Epithelial cell of prostate (primary cell): ENCODE data around the gene SCN5A.
A peak's percentile ranks its signal among the peaks of the same experiment; 100 is the strongest.

Source experiments
- DNase-seq: peaks from one replicate; pipeline ENCODE4 v3.0.0-alpha.2; 2011; ENCODE audit warnings: low read depth, low spot score
- H3K27ac ChIP-seq: fragments of 450-650 bp; 2 replicates; pipeline ENCODE4 v1.5.1; 2017; ENCODE audit warnings: mild to moderate bottlenecking

SCN5A gene

DNA sequence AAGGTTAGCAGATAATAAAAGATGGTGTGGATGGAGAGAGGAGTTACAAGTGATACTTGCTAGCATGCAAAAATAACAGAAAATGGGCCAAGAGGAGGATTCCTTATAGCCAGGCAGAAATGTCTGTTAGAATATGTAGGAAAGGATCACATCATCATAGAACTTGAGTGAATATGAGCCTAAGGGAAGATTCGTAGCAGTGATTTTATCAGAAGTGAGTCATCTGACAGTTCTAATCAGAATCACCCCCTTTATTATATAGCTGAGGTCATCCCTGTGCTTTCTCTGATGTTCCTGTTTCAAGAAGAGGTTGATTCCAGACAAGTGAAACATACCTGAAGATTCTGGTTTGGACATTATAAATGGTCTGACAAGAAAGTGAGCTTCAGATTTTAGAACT is 130.5 kb downstream of the SCN5A start:
- DNase-seq: no peak
- no peak overlapping the region for H3K27ac ChIP-seq

DNA sequence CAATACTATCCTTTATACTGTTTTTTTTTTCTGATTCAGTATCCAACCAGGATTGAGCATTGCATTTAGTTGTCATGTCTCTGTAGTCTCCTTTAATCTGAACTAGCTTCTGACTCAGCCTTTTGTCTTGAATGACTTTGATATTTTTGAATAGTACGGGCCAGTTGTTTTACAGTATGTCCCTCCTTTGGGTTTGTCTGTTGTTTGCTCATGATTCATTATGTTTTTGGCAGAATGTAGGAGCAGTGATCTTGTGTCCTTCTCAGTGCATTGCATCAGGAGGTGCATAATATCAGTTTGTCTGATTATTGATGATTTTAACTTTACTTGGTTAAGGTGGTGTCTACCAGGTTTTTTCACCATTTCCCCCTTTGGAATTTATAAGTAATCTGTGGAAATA is 132.8 kb downstream of the SCN5A start:
- DNase-seq: no peak
- H3K27ac ChIP-seq: peak overlapping the region; percentile 12

DNA sequence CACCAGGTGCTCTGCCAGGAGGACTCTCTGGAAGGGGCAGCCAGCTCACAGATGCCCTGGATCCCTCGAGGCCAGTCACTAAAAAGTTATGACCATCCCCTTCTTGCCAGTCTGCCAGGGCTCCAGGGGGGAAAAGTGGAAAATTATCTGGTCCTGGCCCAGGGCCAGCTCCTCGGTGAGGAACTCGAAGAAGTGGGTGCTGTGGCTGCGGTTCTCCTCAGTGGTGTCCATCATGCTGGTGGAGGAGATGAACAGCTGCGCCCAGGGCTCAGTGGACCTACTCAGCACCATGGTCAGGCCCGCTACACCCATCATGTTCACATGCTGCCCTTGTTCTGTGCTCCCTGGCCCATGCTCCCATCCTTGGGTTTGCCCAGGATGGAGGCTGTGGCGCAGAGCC is 134.1 kb downstream of the SCN5A start:
- no peak for DNase-seq
- H3K27ac ChIP-seq: no peak overlapping the region

DNA sequence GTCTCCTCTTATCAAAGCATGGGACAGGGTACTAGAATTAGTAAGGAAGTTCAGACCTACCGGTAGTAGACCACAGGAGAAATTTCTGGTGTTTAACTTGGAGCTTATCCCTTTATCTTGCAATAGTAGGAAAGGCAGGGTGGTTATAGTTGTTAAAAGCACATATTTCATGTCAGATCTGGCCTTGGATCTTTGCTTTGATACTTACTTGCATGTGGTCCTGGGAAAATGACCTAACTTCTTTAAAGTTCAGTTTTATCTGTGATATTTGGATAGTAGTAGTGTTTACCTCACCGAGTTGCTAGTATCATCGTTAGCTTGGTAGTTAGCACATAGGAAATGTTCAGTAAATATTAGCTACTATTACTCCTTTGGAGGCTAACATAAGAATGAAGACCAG is 137.9 kb downstream of the SCN5A start:
- DNase-seq: no peak
- H3K27ac ChIP-seq: no peak overlapping the region

DNA sequence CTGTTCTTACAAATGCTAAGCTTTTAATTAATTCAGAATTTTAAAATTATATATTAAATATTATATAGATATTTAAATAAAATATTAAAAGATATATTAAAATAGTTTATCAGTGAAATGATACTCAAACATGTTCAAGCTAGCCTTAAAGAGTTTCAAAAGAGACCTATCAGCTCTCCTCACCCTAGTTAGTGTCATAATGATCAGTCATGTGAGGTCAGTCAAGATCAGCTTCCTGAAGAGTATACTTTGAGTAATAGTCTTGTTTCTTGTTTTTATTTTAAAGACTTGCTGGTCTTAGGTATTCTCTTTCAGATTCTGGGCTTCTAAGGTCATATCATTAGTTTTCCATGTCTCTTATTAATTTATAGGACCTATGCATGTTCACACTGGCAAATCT is 138.9 kb downstream of the SCN5A start:
- no peak for DNase-seq
- peak overlapping the region; percentile 44 for H3K27ac ChIP-seq

DNA sequence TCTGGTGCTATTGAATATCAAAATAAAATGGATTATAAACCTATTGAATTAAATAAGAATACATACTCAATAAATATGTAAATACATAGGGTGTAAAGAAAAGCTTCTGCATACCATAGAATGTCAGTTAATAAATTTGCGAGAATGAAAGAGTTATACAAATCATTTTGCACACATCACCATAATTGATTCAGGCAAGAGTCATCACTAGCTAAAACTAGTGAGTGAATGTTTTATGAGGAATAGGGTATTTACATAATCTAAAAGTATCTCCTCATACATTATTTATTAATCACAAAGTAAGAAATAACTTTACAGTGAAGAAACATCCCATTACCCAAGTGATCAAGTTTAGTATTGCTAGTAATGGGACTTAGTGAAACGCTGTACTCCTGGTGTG is 139.8 kb downstream of the SCN5A start:
- DNase-seq: no peak
- peak overlapping the region; percentile 44 for H3K27ac ChIP-seq

DNA sequence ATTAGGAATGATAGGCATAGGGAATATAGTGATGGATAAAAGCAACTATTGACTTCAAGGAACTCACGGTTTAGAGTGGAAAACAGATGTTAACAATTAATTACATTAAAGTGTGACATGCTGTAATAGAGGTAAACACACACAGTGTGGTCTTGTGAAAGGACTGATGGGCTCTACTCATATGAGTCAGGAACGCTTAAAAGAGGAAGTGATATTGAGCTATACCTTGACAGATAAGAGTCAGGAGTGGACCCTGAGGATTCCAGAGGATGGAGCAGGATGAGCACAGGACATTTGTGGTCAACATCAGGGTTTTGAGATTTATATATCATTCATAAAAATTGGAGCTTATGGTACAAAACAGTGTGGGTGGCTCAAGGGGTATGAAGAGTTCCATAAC is 142.4 kb downstream of the SCN5A start:
- H3K27ac ChIP-seq: no peak overlapping the region
- no peak for DNase-seq

DNA sequence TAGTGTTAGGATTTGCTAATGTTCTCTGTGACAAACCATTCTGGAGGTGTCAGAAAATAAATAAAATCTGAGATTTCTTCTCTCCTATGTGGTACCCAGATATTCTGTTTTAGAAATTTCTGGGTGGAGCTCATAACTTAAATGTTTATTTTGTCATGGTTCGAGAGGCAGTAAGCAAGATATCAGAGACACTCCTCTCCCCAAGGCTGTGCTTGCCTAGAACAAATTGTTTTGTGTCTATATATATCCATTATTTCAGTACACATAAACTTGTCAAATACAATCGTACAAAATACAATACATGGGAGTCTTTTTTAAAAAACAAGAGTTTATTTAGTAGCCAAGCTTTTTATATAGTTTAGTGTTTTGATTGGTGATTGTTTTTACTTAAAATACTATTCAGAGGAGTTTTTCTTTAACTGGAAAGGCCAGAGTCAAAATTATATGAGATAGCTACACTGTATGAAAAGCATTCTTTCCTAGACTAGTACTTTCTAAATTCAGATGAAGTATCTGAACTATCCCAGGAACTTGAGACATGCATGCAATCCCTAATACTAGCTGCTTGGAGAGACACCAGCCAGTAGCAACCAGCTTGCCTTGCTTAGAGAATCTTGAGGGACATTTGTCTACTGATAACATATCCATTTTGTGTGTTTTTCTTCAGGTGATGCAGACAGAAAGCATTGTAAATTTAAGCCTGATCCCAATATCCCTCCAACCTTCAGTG is 148.6 kb downstream of the SCN5A start:
- no peak overlapping the region for H3K27ac ChIP-seq
- no peak for DNase-seq
